ENCODE measurements around the gene TAAR2. TPM values are rescaled to one million over a fixed set of nuclear protein-coding genes. Genes with fewer than 3 reads are reported as not detected.
"Not testable (repeated sequence)": the region's sequence is repeated elsewhere in the genome, so short reads cannot be mapped to it uniquely, and the experiment has no call there.

Gene TAAR2
- polyA plus RNA-seq, 3 donors: not detected

- no peak overlapping the region for H3K27ac ChIP-seq (ENCODE audit: low read depth, low read length)
- WGBS, 3 donors: 47 to 72% (median 49%) methylated on average over 6 of the region's 6 CpGs
Observed at GRCh38 chr6:132623106-132623845, 799 bp downstream of the TAAR2 start.

GRCh38 chr6:132616677-132617076, 7.4 kb downstream of the TAAR2 start:
- no peak overlapping the region for H3K27ac ChIP-seq (ENCODE audit: low read depth, low read length)
- 16 to 71% (median 19%) methylated on average over 1 of the region's 1 CpG for WGBS, 3 donors

GRCh38 chr6:132614554-132614953, 9.5 kb downstream of the TAAR2 start:
- WGBS, 3 donors: 80 to 85% (median 80%) methylated on average over 6 to 7 of the region's 7 CpGs
- no peak overlapping the region for H3K27ac ChIP-seq (ENCODE audit: low read depth, low read length)

GRCh38 chr6:132612449-132613108, 11.5 kb downstream of the TAAR2 start:
- WGBS, 3 donors: 42 to 62% (median 60%) methylated on average over 4 of the region's 4 CpGs
- H3K27ac ChIP-seq (ENCODE audit: low read depth, low read length): no peak overlapping the region

- 89 to 95% (median 90%) methylated on average over 2 of the region's 2 CpGs for WGBS, 3 donors
- no peak overlapping the region for H3K27ac ChIP-seq (ENCODE audit: low read depth, low read length)
Observed at GRCh38 chr6:132611616-132612015, 12.5 kb downstream of the TAAR2 start.

GRCh38 chr6:132607544-132608233, 16.4 kb downstream of the TAAR2 start:
- H3K27ac ChIP-seq (ENCODE audit: low read depth, low read length): no peak overlapping the region
- 43 to 89% (median 88%) methylated on average over 5 of the region's 5 CpGs for WGBS, 3 donors

GRCh38 chr6:132604635-132605152, 19.4 kb downstream of the TAAR2 start:
- no peak overlapping the region for H3K27ac ChIP-seq (ENCODE audit: low read depth, low read length)
- WGBS, 3 donors: 77 to 85% (median 80%) methylated on average over 8 of the region's 8 CpGs

- H3K27ac ChIP-seq (ENCODE audit: low read depth, low read length): not testable (repeated sequence)
Observed at GRCh38 chr6:132600900-132601299, 23.2 kb downstream of the TAAR2 start.

GRCh38 chr6:132598473-132598872, 25.6 kb downstream of the TAAR2 start:
- no peak overlapping the region for H3K27ac ChIP-seq (ENCODE audit: low read depth, low read length)
- WGBS, 3 donors: 34 to 57% (median 47%) methylated on average over 3 of the region's 3 CpGs

GRCh38 chr6:132596201-132596600, 27.9 kb downstream of the TAAR2 start:
- 54 to 83% (median 68%) methylated on average over 6 of the region's 6 CpGs for WGBS, 3 donors

GRCh38 chr6:132592855-132593254, 31.2 kb downstream of the TAAR2 start:
- H3K27ac ChIP-seq (ENCODE audit: low read depth, low read length): no peak overlapping the region
- 43 to 85% (median 50%) methylated on average over 2 of the region's 2 CpGs for WGBS, 3 donors

More at GRCh38 chr6:132596201-132596600, 27.9 kb downstream of the TAAR2 start:
- no peak overlapping the region for H3K27ac ChIP-seq (ENCODE audit: low read depth, low read length)

GRCh38 chr6:132590362-132590761, 33.7 kb downstream of the TAAR2 start:
- 26 to 85% (median 76%) methylated on average over 1 of the region's 1 CpG for WGBS, 3 donors
- H3K27ac ChIP-seq (ENCODE audit: low read depth, low read length): no peak overlapping the region

- WGBS, 3 donors: 73 to 81% (median 79%) methylated on average over 5 of the region's 5 CpGs
- H3K27ac ChIP-seq (ENCODE audit: low read depth, low read length): no peak within 1 kb of the TSS
Observed at GRCh38 chr6:132589454-132589853, 34.6 kb downstream of the TAAR2 start, which contains the start of gene TAAR5. Gene TAAR5, minus strand, starts transcription at chr6:132589741. Its CDS starts 55 bp downstream, at chr6:132589686.

GRCh38 chr6:132587424-132587823, 36.7 kb downstream of the TAAR2 start:
- WGBS, 3 donors: 37 to 71% (median 49%) methylated on average over 2 of the region's 2 CpGs
- H3K27ac ChIP-seq (ENCODE audit: low read depth, low read length): no peak overlapping the region

- no peak overlapping the region for H3K27ac ChIP-seq (ENCODE audit: low read depth, low read length)
- 83 to 88% (median 86%) methylated on average over 1 of the region's 1 CpG for WGBS, 3 donors
Observed at GRCh38 chr6:132584698-132585097, 39.4 kb downstream of the TAAR2 start.

GRCh38 chr6:132571774-132572173, 52.3 kb downstream of the TAAR2 start:
- no peak overlapping the region for H3K27ac ChIP-seq (ENCODE audit: low read depth, low read length)

GRCh38 chr6:132570221-132570777, 53.8 kb downstream of the TAAR2 start, which contains the start of gene TAAR6:
Gene TAAR6, plus strand, starts transcription at chr6:132570322. Its CDS starts 0 bp downstream, at chr6:132570322.
- 65 to 88% (median 85%) methylated on average over 15 of the region's 15 CpGs for WGBS, 3 donors
- H3K27ac ChIP-seq (ENCODE audit: low read depth, low read length): no peak within 1 kb of the TSS

GRCh38 chr6:132569170-132569569, 54.9 kb downstream of the TAAR2 start:
- H3K27ac ChIP-seq (ENCODE audit: low read depth, low read length): no peak overlapping the region
- WGBS, 3 donors: 45 to 56% (median 56%) methylated on average over 4 of the region's 4 CpGs

GRCh38 chr6:132568611-132569010, 55.5 kb downstream of the TAAR2 start:
- WGBS, 3 donors: 59 to 67% (median 60%) methylated on average over 6 of the region's 6 CpGs
- no peak overlapping the region for H3K27ac ChIP-seq (ENCODE audit: low read depth, low read length)
